HG03575 (cell line): ENCODE results near the gene FAM177A1.
A peak's percentile ranks its signal among the peaks of the same experiment; 100 is the strongest.
"Not testable (repeated sequence)": the region's sequence is repeated elsewhere in the genome, so short reads cannot be mapped to it uniquely, and the experiment has no call there.

Experiments
- ATAC-seq: cut with Tn5 transposase; IDR thresholded peaks from one replicate; pipeline ENCODE4 v1.9.1; 2021; ENCODE audit not compliant: unreplicated experiment, insufficient number of reproducible peaks, low FRiP score; ENCODE audit errors: extremely low read depth

Gene FAM177A1

GRCh38 chr14:35046048-35046750 is at the start of gene FAM177A1:
TSS of gene FAM177A1 (plus strand) at chr14:35046272. CDS start at chr14:35046464, 192 bp downstream.
- ATAC-seq, result peak; percentile 78

- no peak for ATAC-seq
Measured at GRCh38 chr14:34997762-34998161, 48.3 kb upstream of the FAM177A1 start.

- no peak for ATAC-seq
Measured at GRCh38 chr14:34999500-34999899, 46.6 kb upstream of the FAM177A1 start.

- ATAC-seq, result no peak
Measured at GRCh38 chr14:35001621-35002020, 44.5 kb upstream of the FAM177A1 start.

GRCh38 chr14:35004839-35005238 is 41.2 kb upstream of the FAM177A1 start:
- no peak for ATAC-seq

- no peak for ATAC-seq
Measured at GRCh38 chr14:35016568-35016967, 29.5 kb upstream of the FAM177A1 start.

- no peak for ATAC-seq
Measured at GRCh38 chr14:35020713-35021112, 25.4 kb upstream of the FAM177A1 start.

GRCh38 chr14:35028435-35028834 is 17.6 kb upstream of the FAM177A1 start:
- ATAC-seq, result no peak

GRCh38 chr14:35032562-35032961 is 13.5 kb upstream of the FAM177A1 start:
- ATAC-seq, result no peak

- ATAC-seq, result no peak
Measured at GRCh38 chr14:35034440-35034833, 11.6 kb upstream of the FAM177A1 start.

GRCh38 chr14:35034944-35035554 is 11.0 kb upstream of the FAM177A1 start:
- not testable (repeated sequence) for ATAC-seq

GRCh38 chr14:35038312-35038711 is 7.8 kb upstream of the FAM177A1 start:
- ATAC-seq, result not testable (repeated sequence)

GRCh38 chr14:35042632-35043031 is 3.4 kb upstream of the FAM177A1 start:
- no peak for ATAC-seq

GRCh38 chr14:35043046-35043445 is 3.0 kb upstream of the FAM177A1 start:
- ATAC-seq, result no peak

- no peak for ATAC-seq
Measured at GRCh38 chr14:35044939-35045797, 904 bp upstream of the FAM177A1 start.

GRCh38 chr14:35045798-35046047 is 349 bp upstream of the FAM177A1 start:
- ATAC-seq, result no peak

GRCh38 chr14:35046751-35047536 is 872 bp downstream of the FAM177A1 start:
- ATAC-seq, result peak; percentile 6

GRCh38 chr14:35047976-35048513 is 2.0 kb downstream of the FAM177A1 start:
- ATAC-seq, result no peak

GRCh38 chr14:35050652-35051051 is 4.6 kb downstream of the FAM177A1 start:
- ATAC-seq, result no peak
